A673 (cell line): ENCODE results near the gene NRP2. TPM values are rescaled to one million over a fixed set of nuclear protein-coding genes. Genes with fewer than 3 reads are reported as not detected.

Source experiments
- BruUV-seq: library from RNA; stranded (reverse); fragments of 400-500 nt; replicated peaks from 2 replicates; lab custom pipeline; 2021; lab: Mats Ljungman, UMichigan
- CTCF ChIA-PET: fragments of 300-600 bp; sonication (Branson Sonifier 250); formaldehyde crosslinking; loops from one replicate; lab custom pipeline; 2022; ENCODE audit warnings: antibody characterized with exemption; lab: Charles Lee
- POLR2A ChIA-PET: fragments of 300-600 bp; sonication (Branson Sonifier 250); formaldehyde crosslinking; loops from one replicate; lab custom pipeline; 2022; ENCODE audit warnings: antibody characterized with exemption; ENCODE audit not compliant: low non-redundant PET; lab: Charles Lee
- DNase-seq: peaks from one replicate; pipeline ENCODE4 v3.0.0-alpha.2; 2015; ENCODE audit warnings: low spot score
- H3K27ac ChIP-seq: fragments of 200-600 bp; sonication (generic); 2 replicates; pipeline ENCODE4 v1.5.1; 2016; ENCODE audit warnings: mixed run types, low read depth, mild to moderate bottlenecking, mixed read lengths, antibody characterized with exemption, low read length; ENCODE audit not compliant: poor library complexity, severe bottlenecking
- H3K27me3 ChIP-seq: fragments of 200-600 bp; sonication (generic); replicated peaks from 2 replicates; pipeline ENCODE4 v1.6.1; 2017; ENCODE audit warnings: mixed run types, low read depth, mild to moderate bottlenecking, mixed read lengths, antibody characterized with exemption, low read length; ENCODE audit not compliant: insufficient read depth, poor library complexity
- H3K36me3 ChIP-seq: fragments of 200-600 bp; sonication (generic); 2 replicates; pipeline ENCODE4 v1.6.1; 2016; ENCODE audit warnings: mixed run types, mild to moderate bottlenecking, mixed read lengths, antibody characterized with exemption, low read length; ENCODE audit not compliant: insufficient read depth, poor library complexity, severe bottlenecking
- H3K4me1 ChIP-seq: fragments of 200-600 bp; sonication (generic); 2 replicates; pipeline ENCODE4 v1.6.1; 2017; ENCODE audit warnings: mixed run types, mild to moderate bottlenecking, mixed read lengths, antibody characterized with exemption, low read length; ENCODE audit not compliant: insufficient read depth, poor library complexity, severe bottlenecking
- H3K4me3 ChIP-seq: fragments of 200-600 bp; sonication (generic); 2 replicates; pipeline ENCODE4 v1.5.1; 2016; ENCODE audit warnings: low read depth, mixed run types, mild to moderate bottlenecking, mixed read lengths, low read length; ENCODE audit not compliant: poor library complexity, severe bottlenecking
- H3K9me3 ChIP-seq: fragments of 200-600 bp; sonication (generic); 2 replicates; pipeline ENCODE4 v1.6.1; 2016; ENCODE audit warnings: mixed run types, low read depth, mild to moderate bottlenecking, mixed read lengths, antibody characterized with exemption, low read length; ENCODE audit not compliant: poor library complexity, severe bottlenecking
- CTCF ChIP-seq: fragments of 300-800, 200-600 bp; sonication (generic); conservative IDR thresholded peaks from 2 replicates; pipeline ENCODE4 v1.5.1; 2017; ENCODE audit warnings: low read depth, mild to moderate bottlenecking, antibody characterized with exemption, low read length, moderate library complexity, mixed read lengths
- EZH2 ChIP-seq: fragments of 200-600 bp; sonication (generic); IDR thresholded peaks from 2 replicates; pipeline ENCODE4 v1.6.1; 2017; ENCODE audit warnings: borderline replicate concordance, low read depth, mild to moderate bottlenecking, mixed read lengths, antibody characterized with exemption, low read length; ENCODE audit not compliant: poor library complexity, severe bottlenecking
- intact Hi-C: fragments of 100-400 bp; cut with micrococcal nuclease; formaldehyde crosslinking; loops from one replicate; pipeline ENCODE4 v1.10.0; 2022; ENCODE audit not compliant: unreplicated experiment
- total RNA-seq: library from RNA; stranded (reverse); gene quantifications from 2 replicates; pipeline ENCODE4 v1.2.3, GENCODE V29; 2021

NRP2 gene
- total RNA-seq, 1 experiment from 2014 or later = 4.0 TPM

GRCh38 chr2:205712508-205712907 is 30.2 kb downstream of the NRP2 start:
- H3K4me3 ChIP-seq = no peak overlapping the region
- H3K9me3 ChIP-seq = no peaks in the 10 kb centered on the region
- TF ChIP-seq CTCF (no peak), EZH2 (no peak)
- POLR2A ChIA-PET = interaction anchor here (0.6 kb wide), 1 partner anchor 470 kb away, joined by 3 read pairs; no protein-coding TSS in a partner anchor
- H3K27ac ChIP-seq = no peak overlapping the region
- H3K4me1 ChIP-seq = peaks cover 14% of the 10 kb centered on the region
- intact Hi-C loops = no loop called here
- no TSS peak for BruUV-seq
- CTCF ChIA-PET = no interaction called here
- no peaks in the 10 kb centered on the region for H3K36me3 ChIP-seq
- DNase-seq = peak; percentile 27
- no peaks in the 10 kb centered on the region for H3K27me3 ChIP-seq

GRCh38 chr2:205713086-205713485 is 30.8 kb downstream of the NRP2 start:
- DNase-seq = peak; percentile 26
- Histone ChIP-seq H3K9me3 (no peaks in the 10 kb centered on the region), H3K4me1 (peaks cover 14% of the 10 kb centered on the region), H3K27me3 (no peaks in the 10 kb centered on the region), H3K27ac (no peak overlapping the region), H3K36me3 (no peaks in the 10 kb centered on the region), H3K4me3 (no peak overlapping the region)
- TF ChIP-seq CTCF = no peak
- no TSS peak for BruUV-seq
- POLR2A ChIA-PET = interaction anchor here (0.6 kb wide), 1 partner anchor 470 kb away, joined by 3 read pairs; no protein-coding TSS in a partner anchor
- CTCF ChIA-PET = no interaction called here
- intact Hi-C loops = no loop called here

GRCh38 chr2:205714058-205714776 is 31.9 kb downstream of the NRP2 start:
- ChIA-PET CTCF (no interaction called here), POLR2A (no interaction called here)
- no peak overlapping the region for H3K4me3 ChIP-seq
- H3K27ac ChIP-seq = no peak overlapping the region
- peaks cover 14% of the 10 kb centered on the region for H3K4me1 ChIP-seq
- no peaks in the 10 kb centered on the region for H3K36me3 ChIP-seq
- H3K27me3 ChIP-seq = no peaks in the 10 kb centered on the region
- no TSS peak for BruUV-seq
- intact Hi-C loops = no loop called here
- TF ChIP-seq EZH2 (no peak), CTCF (no peak)
- H3K9me3 ChIP-seq = no peaks in the 10 kb centered on the region
- no peak for DNase-seq
